CD4-positive, alpha-beta T cell treated with Interleukin-10 for 1 hour (primary cell): Measurements from ENCODE around the gene TBC1D22A.

Source experiments
- DNase-seq: peaks from one replicate; pipeline ENCODE4 v3.0.0-alpha.2; 2020

TBC1D22A gene

DNA sequence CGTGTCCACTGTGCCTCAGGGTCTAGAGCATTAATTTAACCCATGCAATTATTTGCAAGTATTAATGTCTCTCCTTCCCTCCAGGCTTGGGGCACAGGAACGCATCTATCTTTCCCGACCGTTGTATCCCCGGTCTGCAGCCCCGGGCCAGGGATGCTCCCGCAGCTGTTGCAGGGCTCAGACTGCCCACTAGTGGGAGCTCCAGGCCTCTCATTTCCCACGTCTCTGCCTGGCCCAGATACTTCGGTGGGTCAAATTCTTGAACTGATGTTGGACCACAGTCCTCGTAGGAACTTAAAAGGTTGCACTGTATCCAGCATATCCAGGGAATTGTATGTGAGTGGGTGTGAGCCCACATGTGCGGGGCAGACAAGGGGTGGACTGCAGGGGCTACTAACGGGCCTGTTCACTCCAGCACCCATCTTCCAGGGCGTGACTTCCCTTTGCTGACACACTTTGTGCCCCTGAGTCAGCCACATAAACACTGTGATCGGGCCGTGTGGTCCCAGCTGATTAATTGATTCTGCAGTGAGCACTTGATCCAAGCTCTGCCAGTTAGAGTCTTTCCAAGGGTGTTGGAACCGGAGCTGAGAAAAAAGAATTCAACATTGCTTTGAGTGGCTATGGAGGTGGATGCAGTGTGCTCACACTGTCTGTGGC, 451.3 kb downstream of the TBC1D22A start:
- DNase-seq: peak; percentile 28

DNA sequence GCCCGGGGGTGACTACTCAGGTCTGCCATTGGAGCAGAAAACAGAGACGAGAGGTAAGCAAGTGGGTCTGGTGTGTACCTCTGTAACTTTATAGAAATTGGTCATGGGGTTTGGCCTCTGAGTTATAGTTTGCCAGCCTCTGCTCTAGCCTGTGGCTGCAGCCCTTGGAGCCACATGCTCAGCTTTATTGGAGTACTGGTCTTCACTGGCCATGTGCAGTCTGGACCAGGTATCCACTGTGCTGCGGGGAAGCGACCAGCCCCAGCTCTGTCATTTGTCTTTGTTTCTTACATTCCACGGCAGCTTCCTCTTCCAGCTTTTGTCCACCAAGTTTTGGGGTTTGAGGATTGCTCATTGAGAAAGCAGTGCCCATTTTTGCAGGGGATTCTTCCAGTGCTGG, 453.4 kb downstream of the TBC1D22A start:
- no peak for DNase-seq

DNA sequence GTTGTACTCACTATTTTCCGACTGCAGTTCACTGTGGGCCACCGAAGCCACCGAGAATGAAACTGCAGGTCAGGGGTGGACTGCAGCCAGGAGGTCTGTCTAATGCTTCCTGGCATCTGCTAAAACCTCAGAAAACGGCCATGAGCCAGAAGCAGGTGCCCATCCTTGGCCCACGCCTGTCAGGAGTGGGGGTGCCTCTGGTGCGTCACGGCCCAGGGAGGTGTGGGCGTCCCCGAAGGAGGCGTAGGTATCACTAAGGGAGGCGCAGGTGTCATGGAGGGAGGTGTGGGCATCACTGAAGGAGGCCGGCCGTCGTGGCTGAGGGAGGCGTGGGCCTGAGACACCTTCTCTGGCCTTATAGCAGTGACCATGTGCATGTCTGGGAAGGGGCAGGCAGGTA, 456.2 kb downstream of the TBC1D22A start:
- DNase-seq: no peak

DNA sequence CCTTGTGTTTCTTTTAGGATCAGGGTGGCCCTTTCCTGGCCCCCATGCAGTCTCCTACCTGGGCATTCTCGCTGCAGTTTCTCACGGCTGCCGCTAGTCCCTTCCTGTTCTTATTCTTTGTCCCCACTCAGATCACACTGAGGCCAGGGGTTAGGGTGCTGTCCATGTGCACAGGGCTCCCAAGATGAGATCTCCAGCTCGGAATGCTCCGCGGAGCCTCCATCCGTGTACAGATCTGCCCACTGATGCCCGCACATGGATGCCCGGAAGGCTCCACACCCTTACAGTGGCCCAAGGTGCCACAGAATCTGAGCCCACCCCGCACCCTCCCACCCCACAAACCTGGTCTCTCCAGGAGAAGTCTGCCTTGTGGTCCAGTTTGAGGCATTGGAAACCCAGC, 457.3 kb downstream of the TBC1D22A start:
- DNase-seq: no peak

DNA sequence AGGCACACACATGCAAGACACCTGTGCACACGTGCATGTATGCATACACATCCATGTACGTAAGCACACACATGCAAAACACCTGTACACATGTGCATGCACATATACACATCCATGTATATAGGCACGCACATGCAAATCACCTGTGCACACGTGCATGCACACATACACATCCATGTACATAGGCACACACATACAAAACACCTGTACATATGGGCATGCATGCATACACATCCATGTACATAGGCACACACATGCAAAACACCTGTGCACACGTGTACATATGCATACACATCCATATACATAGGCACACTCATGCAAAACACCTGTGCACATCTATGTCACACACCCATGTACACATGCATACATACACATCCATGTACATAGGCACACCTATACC, 458.3 kb downstream of the TBC1D22A start:
- no peak for DNase-seq

DNA sequence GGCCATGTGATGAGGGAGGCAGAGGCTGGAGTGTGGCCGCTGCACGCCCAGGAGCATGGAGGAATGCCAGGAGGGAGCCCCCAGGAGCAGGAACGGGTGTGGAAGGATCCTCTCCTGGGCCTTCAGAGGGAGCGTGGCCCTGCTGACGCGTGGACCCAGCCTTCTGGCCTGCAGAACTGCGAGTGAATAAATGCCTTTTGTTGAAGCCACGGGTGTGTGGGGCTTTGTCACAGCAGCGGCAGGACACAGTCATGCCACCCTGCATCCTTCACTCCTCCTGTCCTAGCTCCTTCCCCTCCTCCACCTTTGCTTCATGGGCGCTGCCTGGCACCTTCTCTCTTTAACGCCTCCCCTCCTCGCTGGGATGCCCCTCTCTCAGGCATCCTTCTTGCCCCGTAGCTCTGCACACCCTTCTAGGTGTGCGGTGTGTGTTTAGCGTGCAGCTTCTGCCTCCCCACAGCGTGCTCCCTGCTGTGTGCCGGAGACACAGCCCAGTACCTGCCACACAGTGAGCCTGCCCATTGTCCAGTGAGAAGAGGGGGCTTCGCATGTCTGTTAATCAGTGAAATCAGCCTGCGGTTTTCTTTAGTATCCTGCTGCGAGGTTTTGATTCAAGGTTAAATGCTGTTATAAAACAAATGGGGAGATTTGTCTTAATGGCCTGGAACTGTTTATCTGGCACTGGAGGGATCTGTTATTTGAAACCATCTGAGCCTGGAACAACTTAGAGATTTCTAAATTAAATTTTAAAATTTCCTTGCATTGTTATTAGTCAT, 459.6 kb downstream of the TBC1D22A start:
- no peak for DNase-seq
